ENCODE results near the gene MTHFSD.

MTHFSD gene

DNA sequence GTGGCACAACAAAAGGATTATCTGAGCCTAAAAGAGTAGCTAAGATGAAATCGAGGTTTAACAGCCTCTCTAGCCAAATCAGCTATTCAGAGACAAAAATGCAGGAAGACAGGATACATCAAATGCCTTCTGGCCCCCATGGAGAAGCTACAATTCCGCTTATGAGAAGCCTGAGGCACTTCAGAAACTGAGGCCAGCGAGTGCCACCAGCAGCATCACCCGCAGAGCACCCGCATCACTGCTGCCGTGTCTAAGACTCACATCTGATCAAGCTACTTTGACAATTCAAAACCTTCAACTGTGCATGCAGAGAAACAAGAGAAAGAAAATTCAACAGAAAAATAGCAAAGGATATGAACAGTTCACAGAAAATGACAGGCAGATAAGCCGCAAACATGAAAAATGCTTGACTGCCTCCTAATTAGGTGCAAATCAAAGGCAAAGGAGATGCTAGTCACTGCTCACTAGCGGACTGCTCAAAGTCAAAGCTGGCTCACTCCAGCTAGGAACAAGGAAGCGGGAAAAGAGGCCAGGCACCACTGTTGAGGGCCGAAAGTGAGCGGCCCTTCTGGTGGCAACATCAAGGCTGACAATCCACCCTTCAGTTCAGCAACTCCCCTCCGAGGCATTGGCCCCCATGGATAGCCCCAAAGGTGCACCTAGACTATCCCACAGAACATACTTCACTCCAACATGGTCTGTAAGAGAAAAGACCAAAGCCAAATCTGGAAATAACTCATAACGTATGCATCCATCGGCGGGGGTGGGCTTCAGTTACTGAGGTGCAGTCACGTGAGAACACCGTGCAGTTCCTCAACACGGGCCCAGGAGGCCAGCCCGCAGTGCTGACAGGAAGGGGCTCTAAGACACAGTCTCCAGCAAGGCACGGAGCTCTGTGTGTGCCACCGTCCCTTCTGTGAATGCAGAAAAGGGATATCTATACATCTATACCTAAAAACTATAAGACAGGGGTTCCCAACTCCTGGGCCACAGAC, 12.0 kb downstream of the MTHFSD start:
- no peak for TF ChIP-seq POLR2A (IDR thresholded peaks at IDR 0.05; ENCODE audit: low read length)
- no peak for TF ChIP-seq GATA1 (IDR thresholded peaks at IDR 0.05; ENCODE audit: low read depth, low read length)
- DNase-seq, result no peak

DNA sequence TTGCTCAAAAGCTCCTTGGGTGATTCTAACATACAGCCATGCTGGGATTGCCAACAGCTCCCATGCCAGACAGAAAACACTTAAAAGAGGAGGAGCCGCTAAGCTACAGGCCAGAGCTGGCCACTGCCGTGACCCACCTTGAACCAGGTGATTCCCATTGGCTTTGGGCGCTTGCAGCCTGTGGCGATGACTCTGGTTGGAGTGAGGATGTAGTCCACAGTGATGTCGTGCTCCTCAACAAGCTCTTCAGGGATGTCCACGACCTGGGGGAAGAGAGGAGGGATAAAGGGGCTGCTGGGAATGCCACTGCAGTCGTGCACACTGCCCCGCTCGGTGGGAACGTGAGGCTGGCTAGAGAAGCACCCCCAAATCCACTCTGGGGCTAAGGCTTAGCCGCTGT, 13.5 kb downstream of the MTHFSD start:
- TF ChIP-seq GATA1 (IDR thresholded peaks at IDR 0.05; ENCODE audit: low read depth, low read length) (no peak), POLR2A (IDR thresholded peaks at IDR 0.05; ENCODE audit: low read length) (no peak)
- DNase-seq, result no peak

DNA sequence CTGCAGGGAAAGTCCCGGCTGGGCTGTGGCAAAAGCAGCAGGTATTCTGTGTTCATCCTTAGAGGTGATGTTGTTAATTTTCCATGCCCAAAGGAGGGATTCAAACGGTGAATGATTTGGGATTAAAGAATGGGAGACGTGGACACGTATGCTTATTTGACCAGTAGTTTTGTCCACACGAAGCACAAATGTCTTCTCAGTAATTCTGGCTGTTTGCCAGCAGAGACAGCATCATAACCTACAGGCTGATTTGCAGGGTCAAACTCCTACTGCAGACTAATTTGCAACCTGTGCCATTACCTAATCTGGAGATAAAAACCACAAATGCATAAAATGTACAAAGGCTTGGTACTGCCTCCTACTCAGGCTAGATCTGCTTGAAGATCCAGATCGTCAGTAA, 14.1 kb downstream of the MTHFSD start:
- TF ChIP-seq POLR2A (IDR thresholded peaks at IDR 0.05; ENCODE audit: low read length) (no peak), GATA1 (IDR thresholded peaks at IDR 0.05; ENCODE audit: low read depth, low read length) (no peak)

DNA sequence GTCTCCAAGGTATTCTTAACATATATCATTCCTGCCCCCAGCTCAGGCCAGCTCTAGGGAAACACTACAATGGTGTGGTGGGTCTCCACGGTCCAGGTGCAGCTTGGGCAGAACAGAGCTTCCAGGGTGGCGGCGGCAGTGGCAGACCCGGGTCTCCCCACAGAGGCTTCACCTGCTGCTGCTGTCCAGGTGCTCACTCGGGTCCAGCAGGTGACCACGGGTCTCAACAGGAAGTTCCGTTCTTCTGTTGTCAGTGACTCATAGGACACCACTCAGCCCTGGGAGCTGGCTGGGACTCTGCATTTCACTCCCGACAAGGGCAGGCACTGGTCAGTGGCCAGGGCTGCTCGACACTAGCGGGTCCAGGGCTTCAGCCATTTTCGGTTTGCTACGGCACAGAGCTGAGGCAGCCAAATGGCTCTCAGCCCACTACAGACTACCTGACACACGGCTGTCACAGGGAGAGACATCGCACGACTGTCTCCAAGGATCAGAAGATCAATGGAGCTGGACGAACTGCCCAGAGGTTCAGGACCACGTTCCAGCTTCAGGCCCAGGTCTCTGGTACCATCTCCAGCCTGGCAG, 16.7 kb downstream of the MTHFSD start:
- TF ChIP-seq GATA1 (IDR thresholded peaks at IDR 0.05; ENCODE audit: low read depth, low read length) (no peak), POLR2A (IDR thresholded peaks at IDR 0.05; ENCODE audit: low read length) (no peak)
- DNase-seq, result no peak

More for the DNA sequence above, 14.1 kb downstream of the MTHFSD start:
- no peak for DNase-seq

DNA sequence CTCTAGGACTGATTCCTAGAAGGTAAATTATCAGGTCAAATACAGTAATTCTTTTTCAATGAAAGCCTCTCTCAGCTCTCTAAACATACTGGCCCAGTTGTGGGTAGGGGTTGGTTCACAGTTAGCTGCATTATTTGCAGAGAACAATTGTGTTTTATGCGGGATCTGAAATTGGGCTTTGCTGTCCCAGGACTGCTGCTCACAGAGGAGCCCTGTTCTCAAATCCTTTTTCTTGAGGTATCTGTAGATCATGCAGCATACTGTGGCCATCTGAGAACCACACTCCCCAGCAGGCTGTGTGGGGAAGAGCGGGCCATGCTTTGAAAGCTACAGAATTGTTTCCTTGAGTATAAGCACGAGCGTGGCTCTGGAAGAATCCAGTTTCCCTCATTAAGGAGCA, 17.5 kb downstream of the MTHFSD start:
- TF ChIP-seq GATA1 (IDR thresholded peaks at IDR 0.05; ENCODE audit: low read depth, low read length), result no peak
- TF ChIP-seq POLR2A (IDR thresholded peaks at IDR 0.05; ENCODE audit: low read length), result no peak
- DNase-seq, result no peak

DNA sequence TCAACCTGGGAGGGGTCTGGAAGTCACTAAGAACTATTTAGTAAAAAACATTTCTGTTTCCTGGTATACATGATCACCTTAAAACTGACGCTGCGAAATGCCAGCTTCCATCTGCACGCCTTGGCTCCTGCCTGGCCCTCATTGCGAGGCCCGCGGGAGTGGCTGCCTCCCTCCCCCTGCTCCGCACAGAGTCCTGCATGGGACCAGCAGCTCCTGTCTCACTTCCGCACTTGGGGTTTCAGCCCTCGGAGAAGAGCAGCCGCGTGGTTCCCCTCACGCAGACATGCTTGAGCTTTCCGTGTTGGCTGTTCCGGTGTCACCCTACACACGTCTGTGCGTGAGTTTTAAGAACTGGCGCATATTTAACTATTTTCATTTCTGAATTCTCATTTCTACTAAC, 18.4 kb downstream of the MTHFSD start:
- no peak for DNase-seq
- no peak for TF ChIP-seq POLR2A (IDR thresholded peaks at IDR 0.05; ENCODE audit: low read length)

DNA sequence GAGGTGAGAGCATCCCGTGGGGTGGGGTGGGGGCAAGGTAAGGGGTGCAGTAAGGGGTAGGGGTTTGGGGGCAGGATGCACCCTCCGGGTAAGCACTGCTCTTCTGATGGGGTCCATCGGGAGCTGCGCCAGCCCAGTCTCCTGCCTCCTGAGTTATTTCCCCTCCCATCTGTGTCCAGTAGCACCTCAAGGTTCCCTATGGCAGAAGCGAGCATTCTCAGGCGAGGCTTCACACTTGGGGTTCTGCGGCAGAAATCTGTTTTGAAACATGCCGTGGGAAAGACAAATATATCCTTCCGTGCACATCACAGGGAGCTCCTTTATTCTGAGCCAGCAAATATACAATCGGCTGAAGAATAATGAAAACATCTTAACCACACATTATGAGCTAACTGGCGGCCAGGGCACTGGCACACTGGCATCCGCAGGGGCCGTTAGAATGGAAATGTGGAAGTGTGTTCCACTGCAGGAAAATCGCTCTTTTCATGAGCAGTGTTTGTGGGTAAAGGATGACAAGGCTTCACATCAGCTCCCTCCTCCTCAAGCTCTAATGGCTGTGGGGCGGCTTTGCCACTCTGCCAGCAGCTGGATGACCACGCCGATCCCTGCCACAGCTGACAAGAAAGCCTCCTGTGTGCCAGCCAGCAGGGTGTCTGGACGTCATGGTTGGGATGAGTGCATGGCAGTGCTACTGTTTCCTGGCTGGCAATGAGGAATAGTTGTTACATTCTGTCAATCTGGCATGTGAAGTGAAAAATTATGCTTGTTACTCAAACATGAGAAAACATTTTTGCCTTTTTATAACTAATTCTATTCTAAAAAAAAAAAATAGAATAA, 20.0 kb downstream of the MTHFSD start:
- no peak for TF ChIP-seq POLR2A (IDR thresholded peaks at IDR 0.05; ENCODE audit: low read length)
- TF ChIP-seq GATA1 (IDR thresholded peaks at IDR 0.05; ENCODE audit: low read depth, low read length), result no peak
- no peak for DNase-seq

DNA sequence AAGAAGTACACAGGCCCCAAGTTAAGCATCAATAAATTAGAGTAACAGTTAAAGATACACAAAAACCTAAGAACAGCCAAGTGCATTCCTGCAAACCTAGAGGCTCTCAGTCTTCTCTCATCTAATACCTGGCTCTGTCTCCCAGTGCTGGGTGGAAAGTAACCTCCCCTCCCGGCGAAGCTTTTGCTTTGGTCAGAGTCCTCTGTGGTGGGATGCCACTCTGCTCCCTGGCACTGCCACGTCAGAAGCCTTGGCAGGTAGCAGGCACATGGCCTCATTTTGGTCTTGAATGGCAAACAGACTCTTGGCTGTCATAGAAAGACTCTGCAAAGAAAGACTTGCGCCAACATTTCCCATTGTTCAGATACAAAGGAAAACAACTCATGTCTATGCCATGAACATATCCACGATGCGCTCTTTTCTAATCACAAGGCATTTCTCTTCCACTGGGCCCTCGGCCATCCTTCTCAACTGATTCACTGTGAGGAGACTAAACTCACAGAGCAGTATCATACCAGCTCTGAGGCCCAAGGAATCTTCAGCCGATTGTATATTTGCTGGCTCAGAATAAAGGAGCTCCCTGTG, 21.2 kb downstream of the MTHFSD start:
- no peak for DNase-seq
- TF ChIP-seq POLR2A (IDR thresholded peaks at IDR 0.05; ENCODE audit: low read length) (no peak), GATA1 (IDR thresholded peaks at IDR 0.05; ENCODE audit: low read depth, low read length) (no peak)

DNA sequence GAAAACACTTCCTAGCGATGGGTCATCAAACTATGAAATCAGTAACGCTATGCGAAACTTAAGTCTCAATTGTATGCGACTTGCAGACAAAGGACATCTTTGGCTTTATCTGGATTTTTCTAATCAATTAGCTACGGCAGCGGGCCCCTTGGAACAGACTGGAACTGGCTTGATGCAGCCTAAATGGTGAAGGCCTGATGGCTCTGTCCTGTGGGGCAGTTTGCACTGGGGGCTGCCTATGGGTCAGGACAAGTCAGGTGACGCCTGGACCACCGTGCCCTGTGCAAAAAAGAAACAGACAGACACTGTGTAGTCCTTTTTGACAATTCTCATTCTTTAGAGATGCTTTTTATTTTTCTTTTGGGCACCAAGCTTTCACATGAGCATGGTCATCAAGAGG, 22.0 kb downstream of the MTHFSD start:
- no peak for DNase-seq
- no peak for TF ChIP-seq POLR2A (IDR thresholded peaks at IDR 0.05; ENCODE audit: low read length)
- no peak for TF ChIP-seq GATA1 (IDR thresholded peaks at IDR 0.05; ENCODE audit: low read depth, low read length)

DNA sequence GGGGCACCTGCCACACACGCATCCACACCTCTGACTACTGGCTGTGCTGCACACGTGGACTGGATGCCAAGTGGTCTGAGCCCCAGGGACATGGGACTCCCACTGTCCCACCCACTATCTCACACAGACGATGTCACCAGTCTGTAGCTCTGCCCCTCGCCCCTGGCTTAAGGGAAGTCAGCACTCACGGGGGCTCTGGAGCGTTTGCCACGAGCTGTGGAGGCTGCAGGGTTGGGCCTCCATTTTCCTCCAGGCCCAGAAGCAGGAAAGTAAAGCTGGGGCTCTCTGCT, 22.6 kb downstream of the MTHFSD start:
- no peak for DNase-seq
- TF ChIP-seq POLR2A (IDR thresholded peaks at IDR 0.05; ENCODE audit: low read length), result no peak
- TF ChIP-seq GATA1 (IDR thresholded peaks at IDR 0.05; ENCODE audit: low read depth, low read length), result no peak

DNA sequence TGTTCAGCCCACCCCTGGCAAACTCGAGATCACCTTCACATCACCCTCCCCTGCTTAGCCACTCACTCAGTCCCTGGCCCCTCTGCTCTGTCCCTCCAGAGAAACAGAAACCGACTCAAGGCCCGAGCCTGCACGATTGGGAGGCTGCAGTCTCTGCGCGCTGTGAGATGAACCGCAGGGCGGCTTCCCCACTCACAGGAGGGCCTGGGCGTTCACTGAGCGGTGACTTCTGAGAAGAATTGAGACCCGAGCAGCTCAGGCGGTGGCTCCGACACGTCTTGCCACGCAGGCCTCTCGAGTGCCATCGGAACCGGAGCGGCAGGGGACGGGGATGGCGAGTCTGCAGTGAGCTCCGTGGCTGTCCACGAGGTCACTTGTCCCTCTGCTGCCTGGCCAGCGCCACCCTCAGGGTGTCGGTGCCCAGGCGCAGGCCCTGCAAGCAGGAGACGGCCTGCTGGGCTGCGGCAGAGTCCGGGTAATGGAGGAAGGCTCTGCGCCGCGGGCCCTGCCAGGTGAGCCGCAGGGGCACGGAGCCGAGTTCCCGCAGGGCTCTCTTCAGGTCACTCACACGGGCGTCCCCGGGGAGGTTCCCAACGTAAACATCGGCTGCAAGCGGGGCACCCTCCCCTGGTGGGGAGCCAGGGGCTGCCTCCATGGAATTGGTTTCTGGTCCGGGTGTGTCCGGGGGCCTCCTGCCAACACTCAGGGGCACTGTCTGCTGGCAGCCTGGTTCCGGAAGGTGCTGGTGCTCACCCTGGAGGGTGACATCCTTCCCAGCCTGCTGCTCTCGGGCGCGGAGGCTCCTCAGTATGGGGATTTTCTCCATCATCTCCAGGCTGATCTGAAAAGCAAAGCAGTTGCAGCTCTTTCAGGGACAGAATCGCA, 23.2 kb downstream of the MTHFSD start:
- TF ChIP-seq POLR2A (IDR thresholded peaks at IDR 0.05; ENCODE audit: low read length) (no peak), GATA1 (IDR thresholded peaks at IDR 0.05; ENCODE audit: low read depth, low read length) (no peak)
- no peak for DNase-seq

DNA sequence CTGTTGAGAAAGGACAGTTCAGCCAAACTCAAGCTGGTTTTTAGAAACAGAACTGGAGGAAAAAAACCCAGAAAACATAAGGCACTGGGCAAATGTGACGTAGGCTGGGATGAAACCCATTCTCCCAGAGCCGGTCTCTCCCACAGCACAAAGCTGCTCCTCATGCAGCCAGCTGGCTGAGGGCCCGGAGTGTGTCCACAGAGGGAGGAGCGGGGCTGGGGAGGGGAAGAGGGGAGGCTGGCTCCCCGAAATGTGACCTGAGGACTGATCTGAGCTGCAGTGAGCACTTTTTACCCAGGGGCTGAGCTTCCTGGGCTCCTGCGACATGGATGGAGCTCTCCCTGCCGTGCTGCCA, 23.9 kb downstream of the MTHFSD start:
- no peak for TF ChIP-seq POLR2A (IDR thresholded peaks at IDR 0.05; ENCODE audit: low read length)
- TF ChIP-seq GATA1 (IDR thresholded peaks at IDR 0.05; ENCODE audit: low read depth, low read length), result no peak
- no peak for DNase-seq

All from erythroblast (primary cell).